Right lobe of liver (tissue), 6 donors: ENCODE data around the gene IER2. TPM values are rescaled to one million over a fixed set of nuclear protein-coding genes. Genes with fewer than 3 reads are reported as not detected.

Experiments used
- ATAC-seq, 4 donors: fragments of 200-7000 bp; cut with Tn5 transposase; one replicate each; pipeline ENCODE4 v1.9.1; 2020; ENCODE audit warnings: mild to moderate bottlenecking in 4 of 4, moderate library complexity in 4 of 4
- DNase-seq, 3 donors: peaks; one replicate each; pipeline ENCODE4 v3.0.0-alpha.2; 2020
- H3K27ac ChIP-seq, 3 donors: fragments of 200-600 bp; one replicate each; pipeline ENCODE4 v1.8.0; 2022
- H3K27me3 ChIP-seq, 2 donors: fragments of 200-600 bp; one replicate each; pipeline ENCODE4 v1.8.0; 2022
- H3K36me3 ChIP-seq, 4 donors: fragments of 200-600 bp; sonication (generic) in 1 of 4; one replicate each; pipeline versions ENCODE4 v1.5.1 to v1.8.0; 2017 to 2022; ENCODE audit warnings: control low read depth in 1 of 4
- H3K4me1 ChIP-seq, 4 donors: fragments of 200-600 bp; sonication (generic) in 1 of 4; one replicate each; pipeline versions ENCODE4 v1.5.1 to v1.8.0; 2017 to 2022; ENCODE audit warnings: control low read depth in 1 of 4
- H3K4me3 ChIP-seq, 3 donors: fragments of 200-600 bp; one replicate each; pipeline ENCODE4 v1.8.0; 2022
- H3K9me3 ChIP-seq, 4 donors: fragments of 200-600 bp; sonication (generic) in 1 of 4; one replicate each; pipeline versions ENCODE4 v1.5.1 to v1.8.0; 2017 to 2022; ENCODE audit warnings: control low read depth in 1 of 4
- POLR2A ChIP-seq: fragments of 450-650 bp; IDR thresholded peaks from one replicate; pipeline ENCODE4 v1.6.1; 2017; ENCODE audit warnings: antibody characterized with exemption, mild to moderate bottlenecking
- WGBS: methylation state at CpG from one replicate; pipeline ENCODE4 v1.1.6; 2018; ENCODE audit warnings: low coverage, low lambda C conversion rate; ENCODE audit not compliant: insufficient coverage; ENCODE audit errors: missing lambda C conversion rate; 5-methylcytosine and 5-hydroxymethylcytosine counted together
- intact Hi-C, 2 donors: fragments of 100-400 bp; cut with DNase I; formaldehyde crosslinking; loops; one replicate each; pipeline versions ENCODE4 v1.11.2 to v1.14.1; 2022
- total RNA-seq, 6 experiments: library from RNA; depleted of rRNA in 2 of 6; stranded (reverse); fragments of >200 nt in 2 of 6; fragmentation: NEBNext Ultra II Directional in 3 of 6; extraction: Animal tissue kit (Norgen Biotek cat#: 25700) in 3 of 6; gene quantifications; one replicate each; pipeline versions ENCODE4 v1.1.0 to v1.2.4, GENCODE V29; 2016 to 2023
- TF ChIP-seq, protein P1 (sequence below), 4 donors: fragments of 200-600 bp in 3 of 4; fragments of 450-650 bp in 1 of 4; IDR thresholded peaks; one replicate each; pipeline versions ENCODE4 v1.5.1 to v1.8.0; 2016 to 2022; ENCODE audit warnings: antibody characterized with exemption in 4 of 4, mild to moderate bottlenecking in 2 of 4
- donor health status: DM: no; HTN: yes; CAD: no.
- donor health status: DM: no; HTN: no; CAD: no.
- donor health status: DM: no; HTN: no; CAD: no.
- donor health status: DM: no; HTN: yes; CAD: no.
- donor health status: DM: no; HTN: yes; CAD: no.

Gene IER2
- total RNA-seq, 6 experiments from 2014 or later, result 19.1 to 86.6 (median 23.8) TPM

DNA sequence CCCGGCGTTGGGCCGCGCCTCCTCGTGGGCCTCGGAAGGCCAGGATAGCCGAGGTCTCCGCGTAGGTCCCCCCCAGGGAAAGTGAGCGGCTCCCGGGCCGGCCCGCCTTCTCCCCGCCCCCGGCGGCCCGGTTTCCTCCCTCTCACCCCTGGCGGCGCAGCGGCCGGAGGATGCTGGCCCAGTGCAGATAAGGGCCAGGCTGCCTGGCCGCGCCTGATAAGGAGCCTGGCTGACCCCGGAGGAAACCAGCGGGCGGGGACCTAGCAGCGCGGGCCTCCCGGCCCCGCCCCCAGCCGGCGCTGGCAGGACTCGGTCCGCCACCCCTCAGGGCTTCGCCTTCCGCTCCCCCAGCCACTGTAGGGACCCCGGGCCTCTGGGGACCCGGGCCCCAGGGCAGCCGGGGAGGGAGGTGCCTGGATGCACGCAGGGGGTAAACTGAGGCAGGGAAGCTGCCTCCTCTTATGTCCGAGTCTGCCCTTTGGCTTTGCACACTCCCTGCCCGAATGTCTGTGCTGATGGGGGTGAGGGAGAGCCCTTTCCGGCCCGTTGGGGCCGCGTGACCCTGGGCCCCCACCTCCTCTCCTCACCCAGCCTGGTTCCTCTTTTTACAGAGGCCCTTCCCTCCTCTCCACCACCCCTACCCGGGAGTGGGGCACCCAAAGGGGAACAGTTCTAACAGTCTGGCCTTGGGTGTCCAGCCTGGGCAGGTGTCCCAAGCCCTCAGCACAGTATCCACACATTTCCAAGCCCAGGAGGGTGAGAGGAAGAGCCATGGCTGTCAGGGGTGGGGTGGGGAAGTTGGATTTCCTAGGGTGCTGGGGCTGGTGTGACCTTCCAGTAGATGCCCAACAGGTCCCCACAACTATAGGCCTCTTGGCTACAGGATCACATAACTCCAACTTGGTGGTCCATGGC, 47.3 kb upstream of the IER2 start, which contains the start of gene LYL1:
Gene LYL1, minus strand, starts transcription at position 193 of the 915 bp plus-strand sequence. CDS start 1,687 bp downstream, outside the sequence.
- peak; percentile 84 to 91 (median 89) for DNase-seq
- peak within 1 kb of the TSS; percentile 31 to 53 (median 40) for H3K4me3 ChIP-seq
- H3K27ac ChIP-seq, result peak within 1 kb of the TSS; percentile 47 to 87 (median 76)
- H3K36me3 ChIP-seq, result no peaks in the 10 kb centered on the region
- no peaks in the 10 kb centered on the region for H3K9me3 ChIP-seq
- peaks cover 0 to 18% (median 6%) of the 10 kb centered on the region in 4 donors for H3K4me1 ChIP-seq
- intact Hi-C loops, result loop anchor here in 1 of 2 donors (10.0 kb wide), 1 partner anchor 162 kb away; no protein-coding TSS in a partner anchor
- H3K27me3 ChIP-seq, result no peaks in the 10 kb centered on the region
- peak; percentile 65 to 79 (median 74) for ATAC-seq
- TF ChIP-seq, protein P1, sequence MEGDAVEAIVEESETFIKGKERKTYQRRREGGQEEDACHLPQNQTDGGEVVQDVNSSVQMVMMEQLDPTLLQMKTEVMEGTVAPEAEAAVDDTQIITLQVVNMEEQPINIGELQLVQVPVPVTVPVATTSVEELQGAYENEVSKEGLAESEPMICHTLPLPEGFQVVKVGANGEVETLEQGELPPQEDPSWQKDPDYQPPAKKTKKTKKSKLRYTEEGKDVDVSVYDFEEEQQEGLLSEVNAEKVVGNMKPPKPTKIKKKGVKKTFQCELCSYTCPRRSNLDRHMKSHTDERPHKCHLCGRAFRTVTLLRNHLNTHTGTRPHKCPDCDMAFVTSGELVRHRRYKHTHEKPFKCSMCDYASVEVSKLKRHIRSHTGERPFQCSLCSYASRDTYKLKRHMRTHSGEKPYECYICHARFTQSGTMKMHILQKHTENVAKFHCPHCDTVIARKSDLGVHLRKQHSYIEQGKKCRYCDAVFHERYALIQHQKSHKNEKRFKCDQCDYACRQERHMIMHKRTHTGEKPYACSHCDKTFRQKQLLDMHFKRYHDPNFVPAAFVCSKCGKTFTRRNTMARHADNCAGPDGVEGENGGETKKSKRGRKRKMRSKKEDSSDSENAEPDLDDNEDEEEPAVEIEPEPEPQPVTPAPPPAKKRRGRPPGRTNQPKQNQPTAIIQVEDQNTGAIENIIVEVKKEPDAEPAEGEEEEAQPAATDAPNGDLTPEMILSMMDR (IDR thresholded peaks at IDR 0.05), result no peak
- TF ChIP-seq POLR2A, result peak; percentile 18
- 7% methylated on average over 5 of the region's 47 CpGs for WGBS

DNA sequence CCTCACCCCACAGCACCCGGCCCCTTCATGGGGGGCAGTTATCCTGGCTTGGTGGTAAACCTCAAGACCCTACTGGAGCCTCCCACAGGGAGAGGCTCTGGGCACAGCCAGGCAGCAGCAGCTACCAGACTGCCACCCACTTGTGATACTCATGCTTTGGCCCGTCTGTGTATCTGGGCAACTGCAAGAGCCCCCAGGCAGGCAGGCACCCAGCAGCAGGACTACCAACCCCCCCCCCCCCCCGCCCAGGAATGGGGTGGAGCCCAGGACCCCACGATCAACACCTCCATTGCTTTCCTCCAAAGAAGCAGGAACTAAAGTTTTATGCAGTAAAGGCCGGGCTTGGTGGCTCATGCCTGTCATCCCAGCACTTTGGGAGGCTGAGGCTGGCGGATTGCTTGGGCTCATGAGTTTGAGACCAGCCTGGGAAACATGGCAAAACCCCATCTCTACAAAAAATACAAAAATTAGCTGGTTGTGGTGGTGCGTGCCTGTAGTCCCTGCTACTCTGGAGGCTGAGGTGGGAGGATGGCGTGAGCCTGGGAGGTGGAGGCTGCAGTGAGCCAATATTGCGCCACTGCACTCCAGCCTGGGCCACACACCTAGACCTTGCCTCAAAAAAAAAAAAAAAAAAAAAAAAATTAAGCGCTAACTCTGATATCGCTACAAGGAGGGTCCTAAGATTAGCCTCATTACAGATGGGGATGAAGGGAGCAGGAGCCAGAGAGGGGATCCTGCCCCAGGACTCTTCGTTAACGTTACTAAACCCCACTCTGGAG, 46.4 kb upstream of the IER2 start:
- H3K27me3 ChIP-seq, result no peaks in the 10 kb centered on the region
- no peak for DNase-seq
- intact Hi-C loops, result loop anchor here in 1 of 2 donors (10.0 kb wide), 1 partner anchor 161 kb away; no protein-coding TSS in a partner anchor
- TF ChIP-seq, protein P1 (IDR thresholded peaks at IDR 0.05), result no peak
- TF ChIP-seq POLR2A, result no peak
- ATAC-seq, result no peak
- H3K9me3 ChIP-seq, result no peaks in the 10 kb centered on the region
- H3K4me3 ChIP-seq, result peak overlapping the region in 1 of 3 donors; percentile 16
- H3K36me3 ChIP-seq, result no peaks in the 10 kb centered on the region
- WGBS, result 37% methylated on average over 3 of the region's 13 CpGs
- peak overlapping the region; percentile 47 to 87 (median 76) for H3K27ac ChIP-seq
- peaks cover 0 to 17% (median 6%) of the 10 kb centered on the region in 4 donors for H3K4me1 ChIP-seq

DNA sequence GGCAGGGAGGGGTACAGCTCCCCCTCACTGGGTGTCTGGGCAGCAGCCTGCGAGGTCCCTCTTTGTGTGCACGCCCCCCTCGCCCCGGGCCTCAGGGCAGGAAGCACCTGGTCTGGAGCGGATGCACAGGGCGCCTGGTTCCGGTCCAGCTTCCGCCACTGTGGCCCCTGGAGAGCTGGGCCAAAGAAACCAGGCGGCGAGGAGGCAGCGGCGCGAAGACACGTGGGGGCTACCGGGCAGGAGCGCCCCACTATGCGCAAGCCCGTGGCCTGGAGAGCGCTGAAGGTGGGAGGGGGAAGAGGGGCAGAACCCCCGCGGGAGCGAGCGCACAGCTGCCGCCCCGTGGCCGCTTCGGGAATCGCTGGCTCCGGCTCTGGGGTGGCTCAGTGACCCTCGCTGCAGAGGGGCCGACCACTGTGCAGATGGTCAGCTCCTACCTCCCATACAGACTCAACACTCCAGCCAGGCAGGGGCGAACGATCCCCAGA, 45.8 kb upstream of the IER2 start:
- H3K4me3 ChIP-seq, result peak overlapping the region; percentile 10 to 20 (median 16)
- H3K27ac ChIP-seq, result peak overlapping the region; percentile 6 to 87 (median 76)
- no peaks in the 10 kb centered on the region for H3K36me3 ChIP-seq
- peak; percentile 69 to 83 (median 75) for DNase-seq
- peaks cover 0 to 15% (median 6%) of the 10 kb centered on the region in 4 donors for H3K4me1 ChIP-seq
- 54% methylated on average over 9 of the region's 33 CpGs for WGBS
- ATAC-seq, result peak; percentile 31 to 44 (median 38)
- intact Hi-C loops, result loop anchor here in 1 of 2 donors (10.0 kb wide), 1 partner anchor 160 kb away; no protein-coding TSS in a partner anchor
- TF ChIP-seq, protein P1 (IDR thresholded peaks at IDR 0.05), result peak; percentile 36 to 55 (median 46)
- no peak for TF ChIP-seq POLR2A
- H3K9me3 ChIP-seq, result no peaks in the 10 kb centered on the region
- no peaks in the 10 kb centered on the region for H3K27me3 ChIP-seq
